OCI-LY1 (cell line): ENCODE measurements around the gene COL7A1.

ENCODE experiments used
- CTCF ChIP-seq: fragments of 200-600 bp; sonication (generic), shearing (Covaris generic); IDR thresholded peaks from 2 replicates; pipeline ENCODE4 v1.5.1; 2017; ENCODE audit warnings: mild to moderate bottlenecking, antibody characterized with exemption, low read length, moderate library complexity, mixed read lengths
- EZH2 ChIP-seq: fragments of 200-600 bp; sonication (generic), shearing (Covaris generic); IDR thresholded peaks from 2 replicates; pipeline ENCODE4 v1.8.0; 2017; ENCODE audit warnings: borderline replicate concordance, mixed run types, mild to moderate bottlenecking, antibody characterized with exemption, low read length, moderate library complexity, mixed read lengths

- TF ChIP-seq EZH2 (no peak), CTCF (no peak)
These were observed 41.0 kb downstream of the COL7A1 start for GRCh38 chr3:48553886-48554845.
